A549 (cell line): ENCODE data around the gene ADCY7. TPM values are rescaled to one million over a fixed set of nuclear protein-coding genes. Genes with fewer than 3 reads are reported as not detected.

Experiments
- ATAC-seq, 2 experiments: fragments of 200-7000 bp in 1 of 2; fragments of >200 bp in 1 of 2; cut with Nextera tagmentation in 1 of 2; cut with Tn5 transposase in 1 of 2; 3 replicates each; pipeline versions ENCODE4 v1.8.0 to v1.9.1; 2018 to 2020; ENCODE audit warnings: mild to moderate bottlenecking in 1 of 2, moderate library complexity in 1 of 2
- CTCF ChIA-PET: fragments of 300-600 bp; sonication (Branson Sonifier 250); formaldehyde crosslinking; extraction: SDS; loops from one replicate; lab custom pipeline; 2021; ENCODE audit warnings: antibody characterized with exemption, inconsistent platforms; lab: Yijun Ruan, JAX
- POLR2A ChIA-PET: fragments of 350-600 bp; formaldehyde crosslinking; extraction: SDS; loops from one replicate; lab custom pipeline; 2021; ENCODE audit warnings: antibody characterized with exemption, inconsistent platforms; lab: Yijun Ruan, JAX
- DNase-seq, 2 experiments: peaks; one replicate each; pipeline versions ENCODE4 v3.0.0 to v3.0.0-alpha.2; 2011 to 2016; ENCODE audit warnings: low read depth in 1 of 2, low spot score in 1 of 2
- FAIRE-seq: peaks from 2 replicates; lab custom pipeline; 2011; peaks lifted over from hg19 to GRCh38; lab: Jason Lieb, UNC
- H3K27ac ChIP-seq, 2 experiments: fragments of >200 bp; sonication (Bioruptor Twin); formaldehyde crosslinking; 3 replicates each; pipeline ENCODE4 v1.5.1; 2016 to 2017
- H3K4me1 ChIP-seq: fragments of >200 bp; sonication (Bioruptor Twin); formaldehyde crosslinking; 3 replicates; pipeline ENCODE4 v1.6.1; 2016
- H3K4me2 ChIP-seq: fragments of >200 bp; sonication (Bioruptor Twin); formaldehyde crosslinking; 3 replicates; pipeline ENCODE4 v1.6.1; 2016
- H3K4me3 ChIP-seq: fragments of >200 bp; sonication (Bioruptor Twin); formaldehyde crosslinking; 3 replicates; pipeline ENCODE4 v1.5.1; 2016
- H3K9me3 ChIP-seq: fragments of >200 bp; sonication (Bioruptor Twin); formaldehyde crosslinking; 3 replicates; pipeline ENCODE4 v1.6.1; 2016
- BHLHE40 ChIP-seq: IDR thresholded peaks from 2 replicates; pipeline ENCODE4 v1.6.1; 2012; ENCODE audit warnings: low read depth, low read length, inconsistent platforms
- E2F6 ChIP-seq: IDR thresholded peaks from 2 replicates; pipeline ENCODE4 v1.6.1; 2012; ENCODE audit warnings: low read depth, borderline replicate concordance
- EHF ChIP-seq: fragments of 250-450 bp; sonication (Bioruptor Pico); IDR thresholded peaks from 2 replicates; pipeline ENCODE4 v1.5.0; 2020; ENCODE audit warnings: mild to moderate bottlenecking
- FOXS1 ChIP-seq: fragments of 250-450 bp; sonication (Bioruptor Pico); IDR thresholded peaks from 2 replicates; pipeline ENCODE4 v1.5.0; 2020; ENCODE audit warnings: mild to moderate bottlenecking, moderate library complexity
- HOXA7 ChIP-seq: fragments of 250-450 bp; sonication (Bioruptor Pico); IDR thresholded peaks from 2 replicates; pipeline ENCODE4 v1.5.0; 2020; ENCODE audit warnings: mild to moderate bottlenecking, moderate library complexity
- KDM5A ChIP-seq: fragments of 200-600 bp; sonication (generic); IDR thresholded peaks from 2 replicates; pipeline ENCODE4 v1.6.1; 2016; ENCODE audit warnings: antibody characterized with exemption, mild to moderate bottlenecking
- MAFK ChIP-seq: fragments of 450-650 bp; IDR thresholded peaks from 2 replicates; pipeline ENCODE4 v1.6.1; 2014; ENCODE audit not compliant: partially characterized antibody
- MYC ChIP-seq: IDR thresholded peaks from 2 replicates; pipeline ENCODE4 v1.6.1; 2012; ENCODE audit warnings: mild to moderate bottlenecking, inconsistent platforms, low read length, improper control_type of control experiment, borderline replicate concordance
- POLR2A ChIP-seq: IDR thresholded peaks from 2 replicates; pipeline ENCODE4 v1.6.1; 2012; ENCODE audit warnings: mild to moderate bottlenecking, low read length
- POLR2AphosphoS2 ChIP-seq: conservative IDR thresholded peaks from 2 replicates; pipeline ENCODE4 v1.6.1; 2012; ENCODE audit warnings: low read length, improper control_type of control experiment, inconsistent platforms
- RAD21 ChIP-seq, 2 experiments: fragments of >200 bp in 1 of 2; sonication (Bioruptor Twin) in 1 of 2; formaldehyde crosslinking in 1 of 2; IDR thresholded peaks in 1 of 2; conservative IDR thresholded peaks in 1 of 2; 2 replicates in 1 of 2; 3 replicates in 1 of 2; pipeline ENCODE4 v1.6.1; 2012 to 2018; ENCODE audit warnings: inconsistent platforms in 1 of 2
- RARB ChIP-seq: fragments of 250-450 bp; sonication (Bioruptor Pico); IDR thresholded peaks from 2 replicates; pipeline ENCODE4 v1.8.0; 2021; ENCODE audit warnings: mild to moderate bottlenecking, moderate library complexity
- REST ChIP-seq: fragments of 200-600 bp; sonication (generic); IDR thresholded peaks from 2 replicates; pipeline ENCODE4 v1.6.1; 2016; ENCODE audit warnings: antibody characterized with exemption, mild to moderate bottlenecking, moderate library complexity
- SMC3 ChIP-seq: fragments of >200 bp; sonication (Bioruptor Twin); formaldehyde crosslinking; IDR thresholded peaks from 3 replicates; pipeline ENCODE4 v1.6.1; 2018; ENCODE audit warnings: inconsistent platforms
- USF2 ChIP-seq: fragments of 450-650 bp; IDR thresholded peaks from 2 replicates; pipeline ENCODE4 v1.6.1; 2014; ENCODE audit warnings: antibody characterized with exemption
- ZNF302 ChIP-seq: fragments of 250-450 bp; sonication (Bioruptor Pico); IDR thresholded peaks from 2 replicates; pipeline ENCODE4 v1.9.0; 2021; ENCODE audit warnings: inconsistent platforms, mild to moderate bottlenecking, moderate library complexity
- ZSCAN20 ChIP-seq: fragments of 250-450 bp; sonication (Bioruptor Pico); IDR thresholded peaks from 2 replicates; pipeline ENCODE4 v1.8.0; 2022; ENCODE audit warnings: mild to moderate bottlenecking, moderate library complexity
- WGBS: methylation state at CpG from one replicate; pipeline ENCODE4 v1.1.6; 2017; ENCODE audit errors: missing lambda C conversion rate; 5-methylcytosine and 5-hydroxymethylcytosine counted together
- polyA plus RNA-seq, 4 experiments: library from polyadenylated mRNA; depleted of rRNA in 3 of 4; stranded (reverse); fragments of >200 nt; fragmentation: RNase III in 1 of 4; extraction: RNeasy Plus Mini Kit Qiagen cat#74134 plus additional on column Dnase treatment in 1 of 4; gene quantifications; 2 replicates in 3 of 4; 3 replicates in 1 of 4; pipeline ENCODE4 v1.2.3, GENCODE V29; 2011 to 2017
- TF ChIP-seq, protein P1 (sequence below): fragments of 250-450 bp; sonication (Bioruptor Pico); IDR thresholded peaks from 2 replicates; pipeline ENCODE4 v1.5.0; 2020; ENCODE audit warnings: low read depth, mild to moderate bottlenecking, moderate library complexity
- TF ChIP-seq, protein P2 (sequence below): fragments of >200 bp; sonication (Bioruptor Twin); formaldehyde crosslinking; IDR thresholded peaks from 3 replicates; pipeline ENCODE4 v1.6.1; 2016
- TF ChIP-seq, protein P3 (sequence below): IDR thresholded peaks from 2 replicates; pipeline ENCODE4 v1.6.1; 2012
- TF ChIP-seq, protein P4 (sequence below): fragments of >200 bp; sonication (Bioruptor Twin); formaldehyde crosslinking; IDR thresholded peaks from 3 replicates; pipeline ENCODE4 v1.5.1; 2016

The ADCY7 gene
- polyA plus RNA-seq, 2 of the 4 experiments (the other 2 are of a cell fraction) = 10.5 to 18.7 TPM

DNA sequence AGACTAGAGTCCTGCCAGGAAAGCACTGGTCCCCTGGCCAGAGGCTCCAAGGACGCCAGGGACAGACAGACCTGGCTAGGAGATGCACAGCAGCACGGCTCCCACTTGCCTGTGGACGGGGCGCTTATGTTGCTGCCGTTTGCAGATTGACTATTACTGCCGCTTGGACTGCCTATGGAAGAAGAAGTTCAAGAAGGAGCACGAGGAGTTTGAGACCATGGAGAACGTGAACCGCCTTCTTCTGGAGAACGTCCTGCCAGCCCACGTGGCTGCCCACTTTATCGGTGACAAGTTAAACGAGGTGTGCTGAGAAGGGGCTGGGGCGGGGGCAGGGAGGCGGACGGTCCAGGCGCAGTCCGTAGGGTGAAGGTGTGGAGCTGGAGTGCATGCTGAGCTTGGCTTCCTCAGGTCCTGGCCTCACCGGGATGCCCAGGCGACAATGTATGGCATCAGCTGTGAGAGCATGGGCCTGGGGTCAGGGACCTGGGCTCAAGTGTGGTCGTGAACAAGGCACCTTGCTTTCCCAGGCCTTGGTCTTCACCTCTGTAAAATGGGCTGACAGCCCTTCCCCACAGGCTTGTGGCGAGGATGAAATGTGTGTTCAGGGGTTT, 45.6 kb downstream of the ADCY7 start (continued):
- TF ChIP-seq POLR2AphosphoS2 (no peak), BHLHE40 (no peak), RAD21 (conservative IDR thresholded peaks at IDR 0.05 in 1 of 2, IDR thresholded peaks at IDR 0.05 in 1 of 2) (no peak)

GRCh38 chr16:50313596-50314478, 47.5 kb downstream of the ADCY7 start:
- no peaks in the 10 kb centered on the region for H3K4me1 ChIP-seq
- H3K9me3 ChIP-seq = no peaks in the 10 kb centered on the region
- ATAC-seq (no peak), FAIRE-seq (no peak), DNase-seq (no peak)
- ChIA-PET CTCF (interaction anchor here (1.1 to 2.1 kb wide), 3 partner anchors 13 to 351 kb away, joined by 3 to 9 read pairs (median 7); no protein-coding TSS in a partner anchor), POLR2A (no interaction called here)
- no peak overlapping the region for H3K4me2 ChIP-seq
- WGBS = 92% methylated on average over 26 of the region's 31 CpGs
- TF ChIP-seq ZNF302 (no peak), MYC (no peak), HOXA7 (CRISPR knock-in tag) (no peak), REST (no peak), KDM5A (no peak), EHF (no peak), POLR2A (no peak)
- TF ChIP-seq, protein P1, sequence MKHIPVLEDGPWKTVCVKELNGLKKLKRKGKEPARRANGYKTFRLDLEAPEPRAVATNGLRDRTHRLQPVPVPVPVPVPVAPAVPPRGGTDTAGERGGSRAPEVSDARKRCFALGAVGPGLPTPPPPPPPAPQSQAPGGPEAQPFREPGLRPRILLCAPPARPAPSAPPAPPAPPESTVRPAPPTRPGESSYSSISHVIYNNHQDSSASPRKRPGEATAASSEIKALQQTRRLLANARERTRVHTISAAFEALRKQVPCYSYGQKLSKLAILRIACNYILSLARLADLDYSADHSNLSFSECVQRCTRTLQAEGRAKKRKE = no peak
- TF ChIP-seq, protein P2, sequence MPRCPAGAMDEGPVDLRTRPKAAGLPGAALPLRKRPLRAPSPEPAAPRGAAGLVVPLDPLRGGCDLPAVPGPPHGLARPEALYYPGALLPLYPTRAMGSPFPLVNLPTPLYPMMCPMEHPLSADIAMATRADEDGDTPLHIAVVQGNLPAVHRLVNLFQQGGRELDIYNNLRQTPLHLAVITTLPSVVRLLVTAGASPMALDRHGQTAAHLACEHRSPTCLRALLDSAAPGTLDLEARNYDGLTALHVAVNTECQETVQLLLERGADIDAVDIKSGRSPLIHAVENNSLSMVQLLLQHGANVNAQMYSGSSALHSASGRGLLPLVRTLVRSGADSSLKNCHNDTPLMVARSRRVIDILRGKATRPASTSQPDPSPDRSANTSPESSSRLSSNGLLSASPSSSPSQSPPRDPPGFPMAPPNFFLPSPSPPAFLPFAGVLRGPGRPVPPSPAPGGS = no peak
- TF ChIP-seq, protein P3, sequence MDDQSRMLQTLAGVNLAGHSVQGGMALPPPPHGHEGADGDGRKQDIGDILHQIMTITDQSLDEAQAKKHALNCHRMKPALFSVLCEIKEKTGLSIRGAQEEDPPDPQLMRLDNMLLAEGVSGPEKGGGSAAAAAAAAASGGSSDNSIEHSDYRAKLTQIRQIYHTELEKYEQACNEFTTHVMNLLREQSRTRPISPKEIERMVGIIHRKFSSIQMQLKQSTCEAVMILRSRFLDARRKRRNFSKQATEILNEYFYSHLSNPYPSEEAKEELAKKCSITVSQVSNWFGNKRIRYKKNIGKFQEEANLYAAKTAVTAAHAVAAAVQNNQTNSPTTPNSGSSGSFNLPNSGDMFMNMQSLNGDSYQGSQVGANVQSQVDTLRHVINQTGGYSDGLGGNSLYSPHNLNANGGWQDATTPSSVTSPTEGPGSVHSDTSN = no peak
- TF ChIP-seq, all 56 proteins: peak for 0
- H3K27ac ChIP-seq = no peak overlapping the region
- no peak overlapping the region for H3K4me3 ChIP-seq

GRCh38 chr16:50314665-50315064, 48.3 kb downstream of the ADCY7 start:
- Histone ChIP-seq H3K4me1 (no peaks in the 10 kb centered on the region), H3K9me3 (no peaks in the 10 kb centered on the region), H3K4me2 (no peak overlapping the region), H3K27ac (no peak overlapping the region), H3K4me3 (no peak overlapping the region)
- FAIRE-seq (no peak), DNase-seq (no peak), ATAC-seq (no peak)
- ChIA-PET CTCF (interaction anchor here (1.9 to 2.1 kb wide), 2 partner anchors 12 to 351 kb away, joined by 7 to 9 read pairs; no protein-coding TSS in a partner anchor), POLR2A (no interaction called here)
- WGBS = 93% methylated on average over 8 of the region's 8 CpGs
- TF ChIP-seq, protein P4, sequence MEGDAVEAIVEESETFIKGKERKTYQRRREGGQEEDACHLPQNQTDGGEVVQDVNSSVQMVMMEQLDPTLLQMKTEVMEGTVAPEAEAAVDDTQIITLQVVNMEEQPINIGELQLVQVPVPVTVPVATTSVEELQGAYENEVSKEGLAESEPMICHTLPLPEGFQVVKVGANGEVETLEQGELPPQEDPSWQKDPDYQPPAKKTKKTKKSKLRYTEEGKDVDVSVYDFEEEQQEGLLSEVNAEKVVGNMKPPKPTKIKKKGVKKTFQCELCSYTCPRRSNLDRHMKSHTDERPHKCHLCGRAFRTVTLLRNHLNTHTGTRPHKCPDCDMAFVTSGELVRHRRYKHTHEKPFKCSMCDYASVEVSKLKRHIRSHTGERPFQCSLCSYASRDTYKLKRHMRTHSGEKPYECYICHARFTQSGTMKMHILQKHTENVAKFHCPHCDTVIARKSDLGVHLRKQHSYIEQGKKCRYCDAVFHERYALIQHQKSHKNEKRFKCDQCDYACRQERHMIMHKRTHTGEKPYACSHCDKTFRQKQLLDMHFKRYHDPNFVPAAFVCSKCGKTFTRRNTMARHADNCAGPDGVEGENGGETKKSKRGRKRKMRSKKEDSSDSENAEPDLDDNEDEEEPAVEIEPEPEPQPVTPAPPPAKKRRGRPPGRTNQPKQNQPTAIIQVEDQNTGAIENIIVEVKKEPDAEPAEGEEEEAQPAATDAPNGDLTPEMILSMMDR = no peak
- TF ChIP-seq RARB (CRISPR knock-in tag) (no peak), FOXS1 (CRISPR knock-in tag) (no peak), ZSCAN20 (CRISPR knock-in tag) (no peak), SMC3 (no peak), USF2 (no peak), HOXA7 (CRISPR knock-in tag) (no peak), MAFK (no peak), E2F6 (no peak)
- TF ChIP-seq, protein P1 = no peak
